ENCODE data around the gene PTPN4.

The PTPN4 gene

GRCh38 chr2:119939915-119940314 lies 180.2 kb downstream of the PTPN4 start:
- H3K9ac ChIP-seq (ENCODE audit: insufficient read length, low read depth): no peak overlapping the region

DNA sequence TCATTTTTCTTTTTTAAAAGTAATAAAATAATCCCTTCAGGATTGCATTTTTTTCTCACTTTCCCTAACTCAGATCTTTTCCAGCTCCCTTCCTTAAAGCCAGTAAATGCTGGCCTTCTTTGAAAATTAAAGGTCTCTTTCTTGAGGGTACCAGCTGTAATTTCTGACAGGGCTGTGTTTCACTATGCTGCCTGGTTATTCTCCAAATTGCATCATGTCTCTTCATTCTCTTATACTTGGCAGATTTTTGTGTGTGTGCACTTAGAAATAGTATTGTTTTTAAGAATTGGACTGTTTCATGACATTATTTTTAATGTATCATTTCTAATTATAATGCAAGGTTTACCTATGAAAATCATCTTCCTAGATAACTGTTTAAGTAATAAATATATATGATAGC lies 181.1 kb downstream of the PTPN4 start:
- no peaks in the 10 kb centered on the region for H3K4me1 ChIP-seq (ENCODE audit: insufficient read depth, insufficient read length)
- no peaks in the 10 kb centered on the region for H3K27me3 ChIP-seq (ENCODE audit: insufficient read depth, insufficient read length)
- no peak overlapping the region for H3K9ac ChIP-seq (ENCODE audit: insufficient read length, low read depth)
- no peak overlapping the region for H3K4me3 ChIP-seq (ENCODE audit: insufficient read length, low read depth)
- H3K9me3 ChIP-seq (ENCODE audit: insufficient read depth, low read length): no peaks in the 10 kb centered on the region
- H3K36me3 ChIP-seq (ENCODE audit: insufficient read depth, insufficient read length, low read length): peaks cover 1% of the 10 kb centered on the region
- no peak for DNase-seq (ENCODE audit: low read depth, low spot score)
- TF ChIP-seq SUZ12 (IDR thresholded peaks at IDR 0.05; ENCODE audit: extremely low read depth, insufficient read depth, insufficient read length) (no peak), YY1 (IDR thresholded peaks at IDR 0.05; ENCODE audit: insufficient read depth, insufficient read length) (no peak), ZNF274 (IDR thresholded peaks at IDR 0.05; ENCODE audit: low read depth, low read length) (no peak)

More at GRCh38 chr2:119939915-119940314, 180.2 kb downstream of the PTPN4 start:
- Histone ChIP-seq H3K9me3 (ENCODE audit: insufficient read depth, low read length) (no peaks in the 10 kb centered on the region), H3K4me3 (ENCODE audit: insufficient read length, low read depth) (no peak overlapping the region), H3K27me3 (ENCODE audit: insufficient read depth, insufficient read length) (no peaks in the 10 kb centered on the region), H3K4me1 (ENCODE audit: insufficient read depth, insufficient read length) (no peaks in the 10 kb centered on the region), H3K36me3 (ENCODE audit: insufficient read depth, insufficient read length, low read length) (peaks cover under 1% of the 10 kb centered on the region)
- TF ChIP-seq SUZ12 (IDR thresholded peaks at IDR 0.05; ENCODE audit: extremely low read depth, insufficient read depth, insufficient read length) (no peak), YY1 (IDR thresholded peaks at IDR 0.05; ENCODE audit: insufficient read depth, insufficient read length) (no peak), ZNF274 (IDR thresholded peaks at IDR 0.05; ENCODE audit: low read depth, low read length) (no peak)
- DNase-seq (ENCODE audit: low read depth, low spot score): no peak

DNA sequence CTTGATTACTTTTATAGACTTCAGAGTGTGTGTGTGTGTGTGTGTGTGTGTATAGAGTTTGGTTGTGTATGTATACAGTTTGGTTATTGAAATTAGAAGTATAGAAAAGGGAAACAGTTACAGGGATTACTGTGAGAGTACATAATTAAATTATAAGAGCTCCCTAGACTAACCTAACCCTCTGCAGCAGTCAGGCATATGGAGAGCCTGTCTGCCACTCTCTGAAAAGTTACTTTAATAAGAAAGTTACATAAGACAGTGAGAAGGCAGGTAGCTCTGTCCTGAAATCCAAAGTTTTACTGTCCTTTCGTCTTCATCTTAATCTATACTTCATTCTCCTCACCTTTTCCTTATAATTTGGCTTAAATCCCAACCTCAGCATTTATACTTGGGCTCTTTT lies 181.7 kb downstream of the PTPN4 start:
- Histone ChIP-seq H3K4me3 (ENCODE audit: insufficient read length, low read depth) (no peak overlapping the region), H3K36me3 (ENCODE audit: insufficient read depth, insufficient read length, low read length) (peaks cover 4% of the 10 kb centered on the region), H3K9ac (ENCODE audit: insufficient read length, low read depth) (no peak overlapping the region), H3K9me3 (ENCODE audit: insufficient read depth, low read length) (no peaks in the 10 kb centered on the region), H3K27me3 (ENCODE audit: insufficient read depth, insufficient read length) (no peaks in the 10 kb centered on the region), H3K4me1 (ENCODE audit: insufficient read depth, insufficient read length) (no peaks in the 10 kb centered on the region)
- TF ChIP-seq YY1 (IDR thresholded peaks at IDR 0.05; ENCODE audit: insufficient read depth, insufficient read length) (no peak), ZNF274 (IDR thresholded peaks at IDR 0.05; ENCODE audit: low read depth, low read length) (no peak), SUZ12 (IDR thresholded peaks at IDR 0.05; ENCODE audit: extremely low read depth, insufficient read depth, insufficient read length) (no peak)
- no peak for DNase-seq (ENCODE audit: low read depth, low spot score)

DNA sequence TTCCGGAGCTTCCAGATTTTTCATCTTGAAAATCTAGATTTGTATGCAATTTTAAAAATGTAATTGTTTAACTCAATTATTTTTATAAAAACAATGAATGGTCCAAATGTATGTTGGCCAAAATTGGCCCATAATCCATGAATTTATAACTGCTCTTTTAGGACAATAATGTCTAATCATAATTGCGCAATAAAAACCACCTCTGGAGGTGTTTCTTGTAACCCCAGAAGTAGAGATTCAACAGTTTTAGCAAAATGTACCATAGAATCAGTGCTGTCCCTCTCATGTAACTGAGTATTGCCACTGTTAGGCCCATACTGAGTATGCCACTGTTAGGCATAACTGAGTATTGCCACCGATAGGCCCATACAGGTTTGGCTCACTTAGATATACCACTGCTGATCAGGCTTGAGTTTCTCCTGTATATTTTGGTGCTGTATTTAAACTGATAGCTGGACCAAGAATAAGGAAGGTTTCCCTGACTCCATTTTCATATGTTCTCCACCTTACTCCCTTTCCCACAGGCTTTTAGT lies 182.3 kb downstream of the PTPN4 start:
- Histone ChIP-seq H3K4me1 (ENCODE audit: insufficient read depth, insufficient read length) (no peaks in the 10 kb centered on the region), H3K9me3 (ENCODE audit: insufficient read depth, low read length) (no peaks in the 10 kb centered on the region), H3K27me3 (ENCODE audit: insufficient read depth, insufficient read length) (no peaks in the 10 kb centered on the region), H3K4me3 (ENCODE audit: insufficient read length, low read depth) (no peak overlapping the region), H3K36me3 (ENCODE audit: insufficient read depth, insufficient read length, low read length) (peaks cover 10% of the 10 kb centered on the region), H3K9ac (ENCODE audit: insufficient read length, low read depth) (no peak overlapping the region)
- DNase-seq (ENCODE audit: low read depth, low spot score): no peak
- TF ChIP-seq SUZ12 (IDR thresholded peaks at IDR 0.05; ENCODE audit: extremely low read depth, insufficient read depth, insufficient read length) (no peak), YY1 (IDR thresholded peaks at IDR 0.05; ENCODE audit: insufficient read depth, insufficient read length) (no peak), ZNF274 (IDR thresholded peaks at IDR 0.05; ENCODE audit: low read depth, low read length) (no peak)

- Histone ChIP-seq H3K9me3 (ENCODE audit: insufficient read depth, low read length) (no peaks in the 10 kb centered on the region), H3K36me3 (ENCODE audit: insufficient read depth, insufficient read length, low read length) (peaks cover 12% of the 10 kb centered on the region), H3K4me1 (ENCODE audit: insufficient read depth, insufficient read length) (no peaks in the 10 kb centered on the region), H3K4me3 (ENCODE audit: insufficient read length, low read depth) (no peak overlapping the region), H3K9ac (ENCODE audit: insufficient read length, low read depth) (no peak overlapping the region), H3K27me3 (ENCODE audit: insufficient read depth, insufficient read length) (no peaks in the 10 kb centered on the region)
- no peak for TF ChIP-seq SUZ12 (IDR thresholded peaks at IDR 0.05; ENCODE audit: extremely low read depth, insufficient read depth, insufficient read length)
- no peak for TF ChIP-seq YY1 (IDR thresholded peaks at IDR 0.05; ENCODE audit: insufficient read depth, insufficient read length)
- TF ChIP-seq ZNF274 (IDR thresholded peaks at IDR 0.05; ENCODE audit: low read depth, low read length): no peak
- DNase-seq (ENCODE audit: low read depth, low spot score): no peak
Observed at GRCh38 chr2:119943058-119943457, 183.3 kb downstream of the PTPN4 start.

GRCh38 chr2:119947535-119947934 lies 187.8 kb downstream of the PTPN4 start:
- H3K36me3 ChIP-seq (ENCODE audit: insufficient read depth, insufficient read length, low read length): peaks cover 17% of the 10 kb centered on the region
- no peak overlapping the region for H3K4me3 ChIP-seq (ENCODE audit: insufficient read length, low read depth)
- no peaks in the 10 kb centered on the region for H3K27me3 ChIP-seq (ENCODE audit: insufficient read depth, insufficient read length)
- no peak overlapping the region for H3K9ac ChIP-seq (ENCODE audit: insufficient read length, low read depth)
- no peak for TF ChIP-seq YY1 (IDR thresholded peaks at IDR 0.05; ENCODE audit: insufficient read depth, insufficient read length)
- TF ChIP-seq SUZ12 (IDR thresholded peaks at IDR 0.05; ENCODE audit: extremely low read depth, insufficient read depth, insufficient read length): no peak
- TF ChIP-seq ZNF274 (IDR thresholded peaks at IDR 0.05; ENCODE audit: low read depth, low read length): no peak
- H3K9me3 ChIP-seq (ENCODE audit: insufficient read depth, low read length): no peaks in the 10 kb centered on the region
- no peaks in the 10 kb centered on the region for H3K4me1 ChIP-seq (ENCODE audit: insufficient read depth, insufficient read length)
- no peak for DNase-seq (ENCODE audit: low read depth, low spot score)

DNA sequence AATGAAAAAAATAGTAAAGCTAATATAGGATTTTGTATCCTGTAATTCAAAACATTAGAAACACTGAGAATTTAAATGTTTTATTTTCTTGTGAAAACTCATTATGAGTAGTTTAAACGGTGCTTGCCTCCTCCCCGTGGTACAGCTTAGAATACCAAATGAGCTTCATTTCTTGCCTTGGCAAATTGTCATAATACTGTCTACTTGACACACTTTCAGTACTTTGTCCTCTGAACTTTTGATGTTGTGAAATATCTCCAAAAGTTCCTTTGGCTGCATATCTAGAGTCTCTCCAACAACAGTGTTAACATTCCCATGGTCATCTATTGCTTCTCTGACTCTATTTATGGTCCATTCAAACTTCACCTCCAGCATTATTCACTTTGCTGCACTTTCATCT lies 191.2 kb downstream of the PTPN4 start:
- Histone ChIP-seq H3K4me1 (ENCODE audit: insufficient read depth, insufficient read length) (no peaks in the 10 kb centered on the region), H3K4me3 (ENCODE audit: insufficient read length, low read depth) (no peak overlapping the region), H3K27me3 (ENCODE audit: insufficient read depth, insufficient read length) (no peaks in the 10 kb centered on the region), H3K9me3 (ENCODE audit: insufficient read depth, low read length) (no peaks in the 10 kb centered on the region), H3K9ac (ENCODE audit: insufficient read length, low read depth) (no peak overlapping the region), H3K36me3 (ENCODE audit: insufficient read depth, insufficient read length, low read length) (peaks cover 30% of the 10 kb centered on the region)
- TF ChIP-seq SUZ12 (IDR thresholded peaks at IDR 0.05; ENCODE audit: extremely low read depth, insufficient read depth, insufficient read length) (no peak), ZNF274 (IDR thresholded peaks at IDR 0.05; ENCODE audit: low read depth, low read length) (no peak), YY1 (IDR thresholded peaks at IDR 0.05; ENCODE audit: insufficient read depth, insufficient read length) (no peak)
- no peak for DNase-seq (ENCODE audit: low read depth, low spot score)

All from NT2/D1 (cell line).